ENCODE data around the gene DDIT3.

DDIT3 gene

GRCh38 chr12:57547288-57548012 is 27.1 kb upstream of the DDIT3 start:
- H3K4me3 ChIP-seq (ENCODE audit: low read depth, low read length) = peak overlapping the region; percentile 90
- TF ChIP-seq CTCF (IDR thresholded peaks at IDR 0.05; ENCODE audit: borderline replicate concordance, insufficient read depth, low read depth, low read length) = no peak

- peak within 1 kb of the TSS; percentile 90 for H3K4me3 ChIP-seq (ENCODE audit: low read depth, low read length)
- TF ChIP-seq CTCF (IDR thresholded peaks at IDR 0.05; ENCODE audit: borderline replicate concordance, insufficient read depth, low read depth, low read length) = peak; percentile 35; the same call in 1 of the 2 replicates
These were observed 26.3 kb upstream of the DDIT3 start, which contains the start of gene DCTN2 for GRCh38 chr12:57546438-57547287. DCTN2 (minus strand) TSS chr12:57547192; CDS start chr12:57547063, 129 bp downstream.

GRCh38 chr12:57545809-57546437 is 25.6 kb upstream of the DDIT3 start:
- TF ChIP-seq CTCF (IDR thresholded peaks at IDR 0.05; ENCODE audit: borderline replicate concordance, insufficient read depth, low read depth, low read length) = no peak
- peak overlapping the region; percentile 90 for H3K4me3 ChIP-seq (ENCODE audit: low read depth, low read length)

GRCh38 chr12:57543581-57543980 is 23.3 kb upstream of the DDIT3 start:
- H3K4me3 ChIP-seq (ENCODE audit: low read depth, low read length) = no peak overlapping the region
- TF ChIP-seq CTCF (IDR thresholded peaks at IDR 0.05; ENCODE audit: borderline replicate concordance, insufficient read depth, low read depth, low read length) = no peak

GRCh38 chr12:57541717-57542116 is 21.4 kb upstream of the DDIT3 start:
- no peak for TF ChIP-seq CTCF (IDR thresholded peaks at IDR 0.05; ENCODE audit: borderline replicate concordance, insufficient read depth, low read depth, low read length)
- no peak overlapping the region for H3K4me3 ChIP-seq (ENCODE audit: low read depth, low read length)

- no peak for TF ChIP-seq CTCF (IDR thresholded peaks at IDR 0.05; ENCODE audit: borderline replicate concordance, insufficient read depth, low read depth, low read length)
- no peak overlapping the region for H3K4me3 ChIP-seq (ENCODE audit: low read depth, low read length)
These were observed 20.7 kb upstream of the DDIT3 start for GRCh38 chr12:57541001-57541400.
